ENCODE data around the gene TRIAP1.

TRIAP1 gene

GRCh38 chr12:120397824-120398540 lies 48.2 kb downstream of the TRIAP1 start:
- no peaks in the 10 kb centered on the region for H3K4me1 ChIP-seq (ENCODE audit: control insufficient read depth, insufficient read depth, low read length)
- H3K4me2 ChIP-seq (ENCODE audit: low read length) = no peak overlapping the region
- H3K9me3 ChIP-seq (replicated peaks; ENCODE audit: low read length) = no peaks in the 10 kb centered on the region
- no peak overlapping the region for H3K9ac ChIP-seq (ENCODE audit: low read depth, low read length)
- H3K36me3 ChIP-seq (ENCODE audit: insufficient read depth, low read length) = no peaks in the 10 kb centered on the region
- H3K27me3 ChIP-seq (ENCODE audit: control insufficient read depth, insufficient read depth, low read length) = peaks cover 63% of the 10 kb centered on the region
- no peak overlapping the region for H3K4me3 ChIP-seq (ENCODE audit: low read length)

GRCh38 chr12:120394483-120395367 lies 51.5 kb downstream of the TRIAP1 start:
- H3K36me3 ChIP-seq (ENCODE audit: insufficient read depth, low read length) = no peaks in the 10 kb centered on the region
- H3K9ac ChIP-seq (ENCODE audit: low read depth, low read length) = no peak overlapping the region
- H3K4me2 ChIP-seq (ENCODE audit: low read length) = no peak overlapping the region
- no peaks in the 10 kb centered on the region for H3K4me1 ChIP-seq (ENCODE audit: control insufficient read depth, insufficient read depth, low read length)
- no peaks in the 10 kb centered on the region for H3K9me3 ChIP-seq (replicated peaks; ENCODE audit: low read length)
- peaks cover 63% of the 10 kb centered on the region for H3K27me3 ChIP-seq (ENCODE audit: control insufficient read depth, insufficient read depth, low read length)
- H3K4me3 ChIP-seq (ENCODE audit: low read length) = no peak overlapping the region
